ENCODE data around the gene HIPK2. TPM values are rescaled to one million over a fixed set of nuclear protein-coding genes. Genes with fewer than 3 reads are reported as not detected.

Gene HIPK2
- total and polyA plus RNA-seq, 10 of the 15 experiments (the other 5 are each of a cell fraction or from before 2014, with no cell fraction given): 1.7 to 39.0 (median 9.4) TPM

- no peak for TF ChIP-seq BCLAF1 (IDR thresholded peaks at IDR 0.05)
Measured at GRCh38 chr7:139663608-139664177, 114.1 kb downstream of the HIPK2 start (continued).

GRCh38 chr7:139661903-139662302 lies 115.9 kb downstream of the HIPK2 start:
- TF ChIP-seq ZSCAN29 (IDR thresholded peaks at IDR 0.05) (no peak), SKIL (IDR thresholded peaks at IDR 0.05; ENCODE audit: low read depth, poor library complexity, severe bottlenecking) (no peak), RAD21 (IDR thresholded peaks at IDR 0.05; ENCODE audit: insufficient read depth, low read depth, low read length) (no peak), GABPA (IDR thresholded peaks at IDR 0.05; ENCODE audit: low read depth) (no peak)
- 68% methylated on average over 3 of the region's 3 CpGs for WGBS (ENCODE audit: insufficient coverage, insufficient replicate concordance, low lambda C conversion rate, missing lambda C conversion rate)
- no peak for DNase-seq (ENCODE audit: low read depth, low spot score)

More at GRCh38 chr7:139661903-139662302, 115.9 kb downstream of the HIPK2 start:
- ChIA-PET RAD21 (ENCODE audit: unreplicated experiment) (interaction anchor here (0.9 to 2.0 kb wide), 2 partner anchors 11 to 14 kb away, joined by 3 to 5 read pairs; no protein-coding TSS in a partner anchor), CTCF (interaction anchor here (1.3 to 3.2 kb wide), 3 partner anchors 16 to 60 kb away, joined by 3 to 21 read pairs (median 5); no protein-coding TSS in a partner anchor), SMC1A (ENCODE audit: uncharacterized antibody, unreplicated experiment) (interaction anchor here (1.3 to 3.8 kb wide), 5 partner anchors 11 to 108 kb away, joined by 3 to 30 read pairs (median 5); no protein-coding TSS in a partner anchor), POLR2A (no interaction called here)
- Histone ChIP-seq H3K79me2 (ENCODE audit: control insufficient read depth, insufficient read depth, low read length) (no peaks in the 10 kb centered on the region), H3K4me3 (no peak overlapping the region), H3K4me1 (ENCODE audit: control insufficient read depth, insufficient read depth, low read length) (no peaks in the 10 kb centered on the region), H4K20me1 (ENCODE audit: control insufficient read depth, insufficient read depth) (no peaks in the 10 kb centered on the region), H3K27ac (ENCODE audit: control insufficient read depth, insufficient read depth) (no peak overlapping the region), H3K36me3 (ENCODE audit: control insufficient read depth in 2 of 2, insufficient read depth in 2 of 2, low read length in 1 of 2) (peaks cover 0 to 2% of the 10 kb centered on the region in 2 experiments; a peak in 1 of 4 replicates), H2AFZ (ENCODE audit: control insufficient read depth, low read depth, low read length) (no peak overlapping the region), H3K27me3 (replicated peaks in 1 of 2; ENCODE audit: control insufficient read depth in 2 of 2, insufficient read depth in 2 of 2, low read length in 1 of 2) (no peaks in the 10 kb centered on the region), H3K9ac (ENCODE audit: control insufficient read depth, insufficient read depth, low read length) (no peak overlapping the region), H3K9me3 (replicated peaks; ENCODE audit: control insufficient read depth, insufficient read depth, low read length) (no peaks in the 10 kb centered on the region), H3K4me2 (ENCODE audit: control insufficient read depth, insufficient read depth) (no peak overlapping the region)
- BruUV-seq (replicated peaks): no TSS peak
- in situ Hi-C loops (cut with MboI): no loop called here
- FAIRE-seq (no peak), ATAC-seq (no peak)
- intact Hi-C loops (cut with micrococcal nuclease; ENCODE audit: unreplicated experiment): no loop called here

Data from GM12878 (cell line).